IPS DF 6.9 (cell line): ENCODE results near the gene SETBP1.

ENCODE experiments used
- DNase-seq: peaks from one replicate; pipeline ENCODE4 v3.0.0-alpha.2; 2013; ENCODE audit warnings: low read depth, low spot score
- H3K27ac ChIP-seq: one replicate; pipeline ENCODE4 v1.5.1; 2013; ENCODE audit warnings: low read length, control low read depth
- H3K27me3 ChIP-seq: 2 replicates; pipeline ENCODE4 v1.6.1; 2013; ENCODE audit warnings: mild to moderate bottlenecking, low read length; ENCODE audit not compliant: control insufficient read depth, insufficient read depth
- H3K36me3 ChIP-seq: 2 replicates; pipeline ENCODE4 v1.6.1; 2013; ENCODE audit warnings: low read length; ENCODE audit not compliant: control insufficient read depth, insufficient read depth
- H3K4me1 ChIP-seq: 2 replicates; pipeline ENCODE4 v1.6.1; 2013; ENCODE audit warnings: low read length; ENCODE audit not compliant: control insufficient read depth, insufficient read depth
- H3K4me3 ChIP-seq: 2 replicates; pipeline ENCODE4 v1.5.1; 2013; ENCODE audit warnings: mild to moderate bottlenecking, low read length
- H3K9me3 ChIP-seq: 2 replicates; pipeline ENCODE4 v1.6.1; 2013; ENCODE audit warnings: low read length, inconsistent platforms; ENCODE audit not compliant: control insufficient read depth, insufficient read depth
- WGBS: extraction: QIAGEN DNeasy Blood & Tissue Kit; methylation state at CpG from one replicate; pipeline ENCODE4 v1.1.7; 2013; ENCODE audit warnings: mixed read lengths, missing lambda C conversion rate; ENCODE audit not compliant: insufficient read length, insufficient coverage; 5-methylcytosine and 5-hydroxymethylcytosine counted together

Gene SETBP1

GRCh38 chr18:44915213-44915612 lies 234.5 kb downstream of the SETBP1 start:
- Histone ChIP-seq H3K27me3 (no peaks in the 10 kb centered on the region), H3K36me3 (no peaks in the 10 kb centered on the region), H3K4me3 (no peak overlapping the region), H3K4me1 (no peaks in the 10 kb centered on the region), H3K27ac (no peak overlapping the region), H3K9me3 (no peaks in the 10 kb centered on the region)
- no CpG with 5 or more reads among the region's 2 CpGs for WGBS
- no peak for DNase-seq

- no peak for DNase-seq
- no CpG with 5 or more reads among the region's 2 CpGs for WGBS
- no peaks in the 10 kb centered on the region for H3K27me3 ChIP-seq
- H3K27ac ChIP-seq: no peak overlapping the region
- no peaks in the 10 kb centered on the region for H3K9me3 ChIP-seq
- H3K4me3 ChIP-seq: no peak overlapping the region
- H3K4me1 ChIP-seq: no peaks in the 10 kb centered on the region
- H3K36me3 ChIP-seq: no peaks in the 10 kb centered on the region
Measured at GRCh38 chr18:44915661-44916060, 235.0 kb downstream of the SETBP1 start.

GRCh38 chr18:44916429-44917207 lies 235.9 kb downstream of the SETBP1 start:
- H3K4me3 ChIP-seq: no peak overlapping the region
- no peaks in the 10 kb centered on the region for H3K36me3 ChIP-seq
- H3K27ac ChIP-seq: no peak overlapping the region
- H3K4me1 ChIP-seq: no peaks in the 10 kb centered on the region
- no peaks in the 10 kb centered on the region for H3K9me3 ChIP-seq
- no peaks in the 10 kb centered on the region for H3K27me3 ChIP-seq
- no peak for DNase-seq
- WGBS: no CpG with 5 or more reads among the region's 4 CpGs

- no peaks in the 10 kb centered on the region for H3K27me3 ChIP-seq
- no peaks in the 10 kb centered on the region for H3K36me3 ChIP-seq
- no peak for DNase-seq
- H3K4me1 ChIP-seq: no peaks in the 10 kb centered on the region
- no peaks in the 10 kb centered on the region for H3K9me3 ChIP-seq
- H3K27ac ChIP-seq: no peak overlapping the region
- WGBS: no CpG with 5 or more reads among the region's 10 CpGs
- H3K4me3 ChIP-seq: no peak overlapping the region
Measured at GRCh38 chr18:44917216-44918141, 236.8 kb downstream of the SETBP1 start.

- Histone ChIP-seq H3K27ac (no peak overlapping the region), H3K36me3 (no peaks in the 10 kb centered on the region), H3K27me3 (no peaks in the 10 kb centered on the region), H3K4me3 (no peak overlapping the region), H3K4me1 (no peaks in the 10 kb centered on the region), H3K9me3 (no peaks in the 10 kb centered on the region)
- DNase-seq: no peak
- no CpG with 5 or more reads among the region's 4 CpGs for WGBS
Measured at GRCh38 chr18:44918142-44918476, 237.4 kb downstream of the SETBP1 start.

- no peak overlapping the region for H3K27ac ChIP-seq
- DNase-seq: no peak
- no CpG with 5 or more reads among the region's 4 CpGs for WGBS
- H3K27me3 ChIP-seq: no peaks in the 10 kb centered on the region
- H3K4me1 ChIP-seq: no peaks in the 10 kb centered on the region
- no peaks in the 10 kb centered on the region for H3K36me3 ChIP-seq
- H3K4me3 ChIP-seq: no peak overlapping the region
- no peaks in the 10 kb centered on the region for H3K9me3 ChIP-seq
Measured at GRCh38 chr18:44920441-44920840, 239.8 kb downstream of the SETBP1 start.

- no peaks in the 10 kb centered on the region for H3K36me3 ChIP-seq
- no peak for DNase-seq
- H3K9me3 ChIP-seq: no peaks in the 10 kb centered on the region
- no peak overlapping the region for H3K4me3 ChIP-seq
- WGBS: no CpG with 5 or more reads among the region's 3 CpGs
- no peaks in the 10 kb centered on the region for H3K27me3 ChIP-seq
- H3K4me1 ChIP-seq: no peaks in the 10 kb centered on the region
- H3K27ac ChIP-seq: no peak overlapping the region
Measured at GRCh38 chr18:44921974-44922373, 241.3 kb downstream of the SETBP1 start.

GRCh38 chr18:44922968-44923367 lies 242.3 kb downstream of the SETBP1 start:
- no peak overlapping the region for H3K4me3 ChIP-seq
- H3K27me3 ChIP-seq: no peaks in the 10 kb centered on the region
- no peaks in the 10 kb centered on the region for H3K9me3 ChIP-seq
- H3K27ac ChIP-seq: no peak overlapping the region
- H3K36me3 ChIP-seq: no peaks in the 10 kb centered on the region
- DNase-seq: no peak
- H3K4me1 ChIP-seq: no peaks in the 10 kb centered on the region
- WGBS: no CpG with 5 or more reads among the region's 2 CpGs

GRCh38 chr18:44924785-44925499 lies 244.3 kb downstream of the SETBP1 start:
- Histone ChIP-seq H3K27ac (no peak overlapping the region), H3K9me3 (no peaks in the 10 kb centered on the region), H3K27me3 (no peaks in the 10 kb centered on the region), H3K4me1 (no peaks in the 10 kb centered on the region), H3K36me3 (no peaks in the 10 kb centered on the region), H3K4me3 (no peak overlapping the region)
- DNase-seq: no peak
- no CpG with 5 or more reads among the region's 6 CpGs for whole genome bisulfite sequencing

- Histone ChIP-seq H3K4me3 (no peak overlapping the region), H3K27me3 (no peaks in the 10 kb centered on the region), H3K9me3 (no peaks in the 10 kb centered on the region), H3K36me3 (no peaks in the 10 kb centered on the region), H3K4me1 (no peaks in the 10 kb centered on the region), H3K27ac (no peak overlapping the region)
- no CpG with 5 or more reads among the region's 6 CpGs for WGBS
- DNase-seq: no peak
Measured at GRCh38 chr18:44927127-44927849, 246.6 kb downstream of the SETBP1 start.
